Suprapubic skin (tissue), 4 donors: Measurements from ENCODE around the gene HSPG2.
"Not testable (repeated sequence)": the region's sequence is repeated elsewhere in the genome, so short reads cannot be mapped to it uniquely, and the experiment has no call there.

ENCODE experiments used
- CTCF ChIP-seq, 2 donors: fragments of 200-600 bp in 1 of 2; fragments of 450-650 bp in 1 of 2; sonication (generic) in 1 of 2; IDR thresholded peaks; one replicate each; pipeline ENCODE4 v1.5.1; 2016 to 2019; ENCODE audit warnings: antibody characterized with exemption in 2 of 2, mild to moderate bottlenecking in 1 of 2, moderate library complexity in 1 of 2
- EP300 ChIP-seq: sonication (generic); formaldehyde crosslinking; IDR thresholded peaks from one replicate; pipeline ENCODE4 v1.6.1; 2017; ENCODE audit warnings: antibody characterized with exemption
- POLR2AphosphoS5 ChIP-seq, 3 donors: sonication (generic); formaldehyde crosslinking; IDR thresholded peaks; one replicate each; pipeline ENCODE4 v1.6.1; 2017; ENCODE audit warnings: antibody characterized with exemption in 3 of 3

- TF ChIP-seq CTCF (IDR thresholded peaks at IDR 0.05); POLR2AphosphoS5 (IDR thresholded peaks at IDR 0.05); EP300: not testable (repeated sequence)
Measured at GRCh38 chr1:21976703-21977239, 39.7 kb upstream of the HSPG2 start, which contains the start of gene CELA3B.
